GM18526 (cell line): ENCODE measurements around the gene RIPPLY3.

Experiments
- POLR2A ChIP-seq: IDR thresholded peaks from 3 replicates; pipeline ENCODE4 v1.6.1; 2011; ENCODE audit not compliant: insufficient read length; ENCODE audit errors: extremely low read depth

RIPPLY3 gene

GRCh38 chr21:37000381-37000780 is 6.1 kb upstream of the RIPPLY3 start:
- TF ChIP-seq POLR2A = no peak

DNA sequence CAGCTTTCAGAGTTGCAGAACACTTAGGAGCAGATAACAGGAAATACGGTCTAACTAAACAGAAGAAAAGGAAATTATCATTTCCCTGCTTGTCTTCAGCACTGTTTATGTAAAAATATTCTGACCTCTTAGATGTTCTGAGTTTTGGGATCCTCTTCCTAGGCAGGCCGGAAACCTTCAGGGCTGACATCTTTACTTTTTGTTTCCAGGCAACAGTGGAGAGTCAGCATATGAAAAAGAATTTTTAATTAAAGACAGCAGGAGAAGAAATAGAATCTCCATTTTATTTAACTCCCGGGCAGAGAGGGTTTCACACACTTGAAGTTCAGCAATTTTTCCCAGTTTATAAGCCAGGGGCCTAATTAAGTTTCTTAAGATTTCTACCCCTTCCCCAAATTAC is 5.1 kb upstream of the RIPPLY3 start:
- TF ChIP-seq POLR2A = no peak

GRCh38 chr21:37005548-37006485 is 685 bp upstream of the RIPPLY3 start:
- TF ChIP-seq POLR2A = no peak

DNA sequence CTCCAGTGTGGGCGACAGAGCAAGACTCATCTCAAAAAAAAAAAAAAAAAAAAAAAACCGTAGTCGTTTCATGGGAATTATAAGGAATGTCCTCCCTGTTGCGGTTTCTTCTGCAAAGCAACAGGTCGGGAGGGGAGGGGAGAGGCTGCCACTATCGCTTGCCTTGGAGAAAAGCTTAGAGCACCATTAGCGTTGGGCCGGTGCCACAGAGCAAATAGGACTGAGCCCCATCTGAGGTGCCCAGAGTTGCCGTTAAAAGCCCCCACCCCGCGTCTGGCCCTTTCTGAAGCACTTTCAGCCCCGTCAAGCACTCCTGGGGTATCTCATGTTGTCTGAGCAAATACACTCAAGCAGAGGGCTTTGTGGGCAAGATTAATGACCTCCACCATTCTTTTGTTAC is 2.2 kb downstream of the RIPPLY3 start:
- TF ChIP-seq POLR2A = no peak

DNA sequence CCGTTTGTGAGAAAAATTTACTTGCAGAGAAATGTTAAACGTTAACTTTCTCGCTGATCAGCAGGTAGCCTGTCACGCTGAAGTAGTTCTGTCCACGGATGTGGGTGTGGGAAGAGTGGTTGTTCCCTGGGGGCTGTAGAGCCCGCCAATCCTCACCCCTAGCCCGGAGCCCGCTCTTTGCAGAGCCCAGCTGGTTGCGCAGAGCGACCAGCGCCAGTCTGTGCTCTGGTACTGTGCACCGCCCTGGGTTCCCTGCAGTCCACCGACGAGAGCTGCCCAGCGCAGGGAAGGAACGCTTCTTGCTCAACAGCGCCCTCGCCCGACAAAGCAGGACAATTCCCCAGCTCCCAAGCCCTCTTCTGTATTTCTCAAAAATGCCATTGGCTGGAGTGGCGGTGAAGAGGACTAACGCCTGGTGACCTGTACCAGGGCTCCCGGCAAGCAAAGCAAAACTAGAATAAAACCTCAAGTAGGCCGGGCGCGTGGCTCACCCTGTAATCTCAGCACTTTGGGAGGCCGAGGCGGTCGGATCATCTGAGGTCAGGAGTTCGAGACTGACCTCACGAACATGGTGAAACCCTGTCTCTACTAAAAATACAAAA is 3.3 kb downstream of the RIPPLY3 start:
- no peak for TF ChIP-seq POLR2A

DNA sequence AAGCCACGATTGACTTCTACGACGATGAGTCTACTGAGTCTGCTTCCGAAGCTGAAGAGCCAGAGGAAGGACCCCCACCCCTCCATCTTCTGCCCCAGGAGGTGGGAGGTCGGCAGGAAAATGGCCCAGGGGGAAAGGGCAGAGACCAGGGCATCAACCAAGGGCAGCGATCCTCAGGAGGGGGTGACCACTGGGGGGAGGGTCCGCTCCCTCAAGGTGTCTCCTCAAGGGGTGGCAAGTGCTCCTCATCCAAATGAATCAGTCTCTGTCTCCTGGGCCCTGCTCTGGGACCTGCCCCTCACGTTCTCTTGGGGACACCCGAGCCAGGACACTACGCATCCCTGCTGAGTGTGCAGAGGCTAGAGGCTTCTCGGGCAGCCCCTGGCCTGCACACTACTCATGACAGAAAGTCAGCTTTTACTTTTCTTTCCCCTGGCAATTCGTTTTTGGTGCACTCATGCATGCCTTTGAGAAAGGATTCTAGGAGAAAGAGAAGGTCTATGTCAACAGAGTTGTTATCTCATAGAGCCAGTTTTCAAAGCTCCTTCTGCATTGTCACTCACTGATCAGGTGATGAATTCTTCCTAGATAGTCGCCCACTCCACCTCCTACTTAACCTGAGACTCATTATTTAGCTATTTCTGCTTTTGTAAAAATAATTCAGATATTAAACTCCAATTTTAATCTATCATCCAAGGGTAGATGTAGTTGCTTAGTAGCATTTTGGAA is 11.6 kb downstream of the RIPPLY3 start:
- no peak for TF ChIP-seq POLR2A

GRCh38 chr21:37026499-37026898 is 20.0 kb downstream of the RIPPLY3 start:
- TF ChIP-seq POLR2A = no peak

DNA sequence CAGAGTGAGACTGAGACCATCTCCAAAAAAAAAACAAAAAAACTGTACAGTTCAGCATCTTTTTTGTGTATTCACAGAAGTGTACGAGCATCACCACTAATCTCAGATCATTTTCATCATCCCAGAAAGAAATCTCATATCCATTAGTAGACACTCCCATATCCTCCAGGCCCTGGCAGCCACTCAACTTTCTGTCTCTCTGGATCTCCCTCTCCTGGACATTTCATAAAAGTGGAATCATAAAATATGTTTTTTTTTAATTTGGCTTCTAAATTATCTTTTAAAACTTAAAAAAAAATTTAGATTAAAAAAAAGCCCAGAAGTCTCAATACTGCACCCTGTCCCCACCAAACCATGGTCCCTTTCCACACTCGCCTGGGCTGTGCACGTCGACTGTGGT is 22.1 kb downstream of the RIPPLY3 start:
- no peak for TF ChIP-seq POLR2A

GRCh38 chr21:37030864-37031263 is 24.4 kb downstream of the RIPPLY3 start:
- TF ChIP-seq POLR2A = no peak

GRCh38 chr21:37032293-37032692 is 25.8 kb downstream of the RIPPLY3 start:
- no peak for TF ChIP-seq POLR2A

GRCh38 chr21:37032877-37033471 is 26.5 kb downstream of the RIPPLY3 start:
- TF ChIP-seq POLR2A = no peak

DNA sequence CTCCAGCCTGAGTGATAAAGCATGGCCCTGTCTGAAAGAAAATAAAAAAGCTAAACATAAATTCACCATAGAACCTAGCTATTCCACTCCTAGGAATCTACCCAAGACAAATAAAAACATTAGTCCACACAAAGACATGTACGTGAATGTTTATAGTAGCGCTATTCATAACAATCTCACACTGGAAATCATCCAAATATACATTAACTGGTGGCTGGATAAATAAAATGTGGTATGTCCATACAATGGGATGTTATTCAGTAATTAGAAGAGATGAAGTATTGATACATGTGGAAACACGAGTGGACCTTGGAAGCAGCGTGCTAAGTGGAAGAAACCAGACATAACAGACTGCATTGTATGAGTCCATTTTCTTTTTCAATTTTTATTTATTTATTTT is 29.7 kb downstream of the RIPPLY3 start:
- TF ChIP-seq POLR2A = no peak

DNA sequence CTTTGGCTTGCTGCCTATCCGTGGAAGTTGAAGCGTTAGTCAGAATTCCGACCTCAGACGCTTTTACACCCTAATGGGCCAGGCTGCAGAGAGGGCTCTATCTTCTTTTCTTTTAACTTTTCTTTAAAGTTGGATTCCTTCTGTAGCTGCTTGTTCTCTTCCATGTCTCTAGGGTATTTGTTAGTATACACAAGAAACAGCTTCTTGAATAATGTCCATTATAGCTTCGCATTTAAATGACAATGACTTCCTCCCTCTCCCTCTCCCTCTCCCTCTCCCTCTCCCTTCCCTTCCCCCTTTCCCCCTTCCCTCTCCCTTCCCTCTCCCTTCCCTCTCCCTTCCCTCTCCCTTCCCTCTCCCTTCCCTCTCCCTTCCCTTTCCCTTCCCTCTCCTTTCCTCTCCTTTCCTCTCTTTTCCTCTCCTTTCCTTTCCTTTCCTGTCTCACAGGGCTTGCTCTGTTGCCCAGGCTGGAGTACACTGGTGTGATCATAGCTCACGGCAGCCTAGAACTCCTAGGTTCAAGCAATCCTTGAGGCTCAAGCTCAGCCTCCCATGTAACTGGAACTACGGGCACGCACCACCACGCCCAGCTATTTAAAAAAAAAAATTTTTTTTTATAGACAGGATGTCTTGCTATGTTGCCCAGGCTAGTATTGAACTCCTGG is 33.0 kb downstream of the RIPPLY3 start:
- no peak for TF ChIP-seq POLR2A

DNA sequence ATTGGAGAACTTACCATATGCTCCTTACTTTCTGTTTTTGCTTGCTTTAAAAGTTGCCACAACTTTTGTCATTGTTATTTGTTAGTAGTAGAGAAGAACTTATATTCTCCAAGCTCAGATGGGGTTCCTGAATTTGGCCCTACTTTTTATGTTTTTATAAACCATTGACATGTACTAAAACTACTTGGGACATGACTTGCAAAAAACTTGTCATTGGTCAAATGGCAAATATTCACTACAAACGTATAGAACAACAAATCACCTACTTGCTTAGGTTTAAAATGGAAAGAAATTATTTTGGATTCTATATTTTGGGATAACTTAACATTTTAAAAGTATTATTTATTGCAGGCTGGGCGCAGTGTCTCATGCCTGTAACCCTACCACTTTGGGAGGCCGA is 33.7 kb downstream of the RIPPLY3 start:
- no peak for TF ChIP-seq POLR2A

GRCh38 chr21:37041706-37042271 is 35.3 kb downstream of the RIPPLY3 start:
- TF ChIP-seq POLR2A = no peak

- TF ChIP-seq POLR2A = no peak
Measured at GRCh38 chr21:37043818-37044217, 37.3 kb downstream of the RIPPLY3 start.
